ENCODE data around the gene SYT5. TPM values are rescaled to one million over a fixed set of nuclear protein-coding genes. Genes with fewer than 3 reads are reported as not detected.

Gene SYT5
- total and polyA plus RNA-seq, 2 of the 8 experiments (the other 6 are each of a cell fraction or from before 2014, with no cell fraction given): 0.35 to 0.67 TPM

GRCh38 chr19:55145232-55145631 is 34.9 kb downstream of the SYT5 start (continued):
- TF ChIP-seq CHD2 (IDR thresholded peaks at IDR 0.05; ENCODE audit: low read length) (no peak), JUND (IDR thresholded peaks at IDR 0.05; ENCODE audit: low read length) (no peak), MAX (IDR thresholded peaks at IDR 0.05) (no peak), SIN3A (conservative IDR thresholded peaks at IDR 0.05 in 1 of 2, IDR thresholded peaks at IDR 0.05 in 1 of 2; ENCODE audit: low read depth in 1 of 2, low read length in 2 of 2) (no peak), CHD7 (IDR thresholded peaks at IDR 0.05; ENCODE audit: insufficient replicate concordance, low read length) (no peak), KDM1A (IDR thresholded peaks at IDR 0.05; ENCODE audit: borderline replicate concordance, low read length) (no peak), SP1 (IDR thresholded peaks at IDR 0.05; ENCODE audit: low read depth, low read length) (no peak)

Data from H1 (cell line).